Stimulated activated CD8-positive, alpha-beta memory T cell treated with anti-CD3 and anti-CD28 coated beads, Interleukin-12 subunit alpha, Interleukin-12 subunit beta, amount 100 ng/mL, for 24 hours (primary cell): Measurements from ENCODE around the gene VWA5B1.

Source experiments
- DNase-seq: peaks from one replicate; pipeline ENCODE4 v3.0.0-alpha.2; 2020; ENCODE audit errors: extremely low read depth

Gene VWA5B1

GRCh38 chr1:20366463-20367115 is 75.9 kb downstream of the VWA5B1 start:
- DNase-seq, result no peak

- no peak for DNase-seq
Observed at GRCh38 chr1:20367116-20367585, 76.5 kb downstream of the VWA5B1 start.

- no peak for DNase-seq
Observed at GRCh38 chr1:20367626-20368025, 77.0 kb downstream of the VWA5B1 start.

GRCh38 chr1:20368866-20369470 is 78.3 kb downstream of the VWA5B1 start:
- DNase-seq, result no peak

- no peak for DNase-seq
Observed at GRCh38 chr1:20370698-20371097, 80.0 kb downstream of the VWA5B1 start.

- no peak for DNase-seq
Observed at GRCh38 chr1:20371411-20371810, 80.7 kb downstream of the VWA5B1 start.

- no peak for DNase-seq
Observed at GRCh38 chr1:20371883-20372282, 81.2 kb downstream of the VWA5B1 start.

GRCh38 chr1:20372676-20373075 is 82.0 kb downstream of the VWA5B1 start:
- no peak for DNase-seq

- DNase-seq, result no peak
Observed at GRCh38 chr1:20373286-20373685, 82.6 kb downstream of the VWA5B1 start.

- DNase-seq, result no peak
Observed at GRCh38 chr1:20373764-20374163, 83.1 kb downstream of the VWA5B1 start.

- no peak for DNase-seq
Observed at GRCh38 chr1:20375563-20375962, 84.9 kb downstream of the VWA5B1 start.

GRCh38 chr1:20376171-20376570 is 85.5 kb downstream of the VWA5B1 start:
- DNase-seq, result no peak

- no peak for DNase-seq
Observed at GRCh38 chr1:20376880-20377494, 86.3 kb downstream of the VWA5B1 start.

GRCh38 chr1:20377516-20378270 is 87.0 kb downstream of the VWA5B1 start:
- DNase-seq, result no peak

- DNase-seq, result no peak
Observed at GRCh38 chr1:20379075-20379474, 88.4 kb downstream of the VWA5B1 start.

- no peak for DNase-seq
Observed at GRCh38 chr1:20380175-20380574, 89.5 kb downstream of the VWA5B1 start.

GRCh38 chr1:20380616-20381035 is 90.0 kb downstream of the VWA5B1 start:
- DNase-seq, result no peak

- DNase-seq, result no peak
Observed at GRCh38 chr1:20381045-20381641, 90.5 kb downstream of the VWA5B1 start.

GRCh38 chr1:20381961-20382360 is 91.3 kb downstream of the VWA5B1 start:
- DNase-seq, result no peak

GRCh38 chr1:20382711-20383110 is 92.0 kb downstream of the VWA5B1 start:
- no peak for DNase-seq

GRCh38 chr1:20383631-20384030 is 93.0 kb downstream of the VWA5B1 start:
- no peak for DNase-seq

- DNase-seq, result no peak
Observed at GRCh38 chr1:20385630-20386029, 95.0 kb downstream of the VWA5B1 start.
